Spleen (tissue), 11 donors: Measurements from ENCODE around the gene FBXW8. TPM values are rescaled to one million over a fixed set of nuclear protein-coding genes. Genes with fewer than 3 reads are reported as not detected.

ENCODE experiments used
- DNase-seq: peaks from one replicate; pipeline ENCODE4 v3.0.0-alpha.2; 2020
- H3K27ac ChIP-seq, 8 donors: fragments of 200-600 bp; sonication (generic) in 7 of 8; 1 replicate in 4 of 8; 2 replicates in 4 of 8; pipeline versions ENCODE4 v1.5.0 to v1.8.0; 2016 to 2021; ENCODE audit warnings: inconsistent platforms in 4 of 8, mild to moderate bottlenecking in 4 of 8, moderate library complexity in 1 of 8
- H3K27me3 ChIP-seq, 7 donors: fragments of 200-600 bp; sonication (generic) in 6 of 7; replicated peaks in 1 of 7; 1 replicate in 4 of 7; 2 replicates in 3 of 7; pipeline versions ENCODE4 v1.5.0 to v1.8.0; 2016 to 2021; ENCODE audit warnings: inconsistent platforms in 3 of 7, mild to moderate bottlenecking in 1 of 7
- H3K36me3 ChIP-seq, 6 donors: fragments of 200-600 bp; sonication (generic) in 5 of 6; 1 replicate in 4 of 6; 2 replicates in 2 of 6; pipeline versions ENCODE4 v1.5.0 to v1.8.0; 2016 to 2021; ENCODE audit warnings: inconsistent platforms in 2 of 6
- H3K4me1 ChIP-seq, 6 donors: fragments of 200-600 bp; sonication (generic) in 5 of 6; 1 replicate in 3 of 6; 2 replicates in 3 of 6; pipeline versions ENCODE4 v1.5.0 to v1.8.0; 2016 to 2021; ENCODE audit warnings: inconsistent platforms in 3 of 6
- H3K4me3 ChIP-seq, 8 donors: fragments of 200-600 bp; sonication (generic) in 7 of 8; 1 replicate in 4 of 8; 2 replicates in 4 of 8; pipeline versions ENCODE4 v1.5.0 to v1.8.0; 2016 to 2021; ENCODE audit warnings: inconsistent platforms in 4 of 8, mild to moderate bottlenecking in 4 of 8, moderate library complexity in 2 of 8
- H3K9me3 ChIP-seq, 8 donors: fragments of 200-600 bp; sonication (generic) in 7 of 8; 1 replicate in 4 of 8; 2 replicates in 4 of 8; pipeline versions ENCODE4 v1.5.0 to v1.8.0; 2016 to 2021; ENCODE audit warnings: inconsistent platforms in 4 of 8
- CTCF ChIP-seq, 11 experiments: fragments of 200-600 bp in 7 of 11; fragments of 450-650 bp in 4 of 11; sonication (generic) in 4 of 11; IDR thresholded peaks in 8 of 11; conservative IDR thresholded peaks in 3 of 11; 1 replicate in 7 of 11; 2 replicates in 4 of 11; pipeline versions ENCODE4 v1.4.0 to v1.8.0; 2016 to 2021; ENCODE audit warnings: antibody characterized with exemption in 11 of 11, inconsistent platforms in 4 of 11, mild to moderate bottlenecking in 1 of 11
- POLR2A ChIP-seq, 3 donors: fragments of 450-650 bp; IDR thresholded peaks; one replicate each; pipeline ENCODE4 v1.5.1; 2017; ENCODE audit warnings: antibody characterized with exemption in 3 of 3, mild to moderate bottlenecking in 1 of 3
- POLR2AphosphoS5 ChIP-seq, 3 donors: sonication (generic); formaldehyde crosslinking; IDR thresholded peaks; one replicate each; pipeline ENCODE4 v1.5.1; 2017; ENCODE audit warnings: antibody characterized with exemption in 3 of 3
- WGBS, 5 donors: extraction: QIAGEN DNeasy Blood & Tissue Kit in 3 of 5; methylation state at CpG; one replicate each; pipeline versions ENCODE4 v1.1.5 to v1.1.7; 2013 to 2018; 5-methylcytosine and 5-hydroxymethylcytosine counted together
- intact Hi-C: fragments of 100-400 bp; cut with DNase I; formaldehyde crosslinking; loops from one replicate; pipeline ENCODE4 v1.15.0; 2023; ENCODE audit warnings: low total_unique reads
- polyA plus RNA-seq, 3 donors: library from polyadenylated mRNA; stranded (reverse); fragments of 200-250 nt; gene quantifications; one replicate each; pipeline ENCODE4 v1.2.1, GENCODE V29; 2013
- total RNA-seq, 7 donors: library from RNA; depleted of rRNA in 3 of 7; stranded (reverse); fragments of >200 nt in 3 of 7; fragmentation: NEBNext Ultra II Directional in 4 of 7; extraction: Animal tissue kit (Norgen Biotek cat#: 25700) in 4 of 7; gene quantifications; one replicate each; pipeline versions ENCODE4 v1.1.0 to v1.2.1, GENCODE V29; 2016 to 2021
- donor health status: healthy with polysubstance abuse.
- donor health status: DM: no; HTN: no; CAD: no; lungs with moderate emphysema.
- donor health status: DM: no; HTN: no; CAD: no.
- donor health status: Bipolar disorder and iron deficiency.
- donor health status: healthy.
- donor health status: DM: no; HTN: no; CAD: no.
- donor health status: DM: yes; HTN: yes; CAD: no.

FBXW8 gene
- total and polyA plus RNA-seq, 10 donors = 2.2 to 17.3 (median 11.8) TPM

- Histone ChIP-seq H3K4me3 (no peak overlapping the region), H3K27ac (no peak overlapping the region), H3K36me3 (peaks cover 0 to 53% (median 20%) of the 10 kb centered on the region in 6 donors), H3K4me1 (peaks cover 0 to 18% (median 7%) of the 10 kb centered on the region in 6 donors), H3K27me3 (no peaks in the 10 kb centered on the region), H3K9me3 (no peaks in the 10 kb centered on the region)
- DNase-seq = no peak
- no peak for TF ChIP-seq CTCF (IDR thresholded peaks at IDR 0.05 in 8 of 11, conservative IDR thresholded peaks at IDR 0.05 in 3 of 11)
- no peak for TF ChIP-seq POLR2A (IDR thresholded peaks at IDR 0.05)
- TF ChIP-seq POLR2AphosphoS5 (IDR thresholded peaks at IDR 0.05) = no peak
- 92 to 98% (median 95%) methylated on average over 9 of the region's 9 CpGs for WGBS, 5 donors
- intact Hi-C loops = no loop called here
These were observed 52.1 kb downstream of the FBXW8 start for GRCh38 chr12:116962783-116963356.

GRCh38 chr12:116964054-116965050, 53.6 kb downstream of the FBXW8 start:
- TF ChIP-seq POLR2A (IDR thresholded peaks at IDR 0.05) = no peak
- no peak for TF ChIP-seq CTCF (IDR thresholded peaks at IDR 0.05 in 8 of 11, conservative IDR thresholded peaks at IDR 0.05 in 3 of 11)
- TF ChIP-seq POLR2AphosphoS5 (IDR thresholded peaks at IDR 0.05) = no peak
- no peak overlapping the region for H3K4me3 ChIP-seq
- H3K27ac ChIP-seq = no peak overlapping the region
- intact Hi-C loops = no loop called here
- no peaks in the 10 kb centered on the region for H3K9me3 ChIP-seq
- 77 to 85% (median 83%) methylated on average over 14 of the region's 14 CpGs for WGBS, 5 donors
- peaks cover 0 to 18% (median 7%) of the 10 kb centered on the region in 6 donors for H3K4me1 ChIP-seq
- peaks cover 0 to 55% (median 20%) of the 10 kb centered on the region in 6 donors for H3K36me3 ChIP-seq
- DNase-seq = no peak
- no peaks in the 10 kb centered on the region for H3K27me3 ChIP-seq

- 68 to 77% (median 76%) methylated on average over 5 of the region's 5 CpGs for WGBS, 5 donors
- intact Hi-C loops = no loop called here
- no peak for TF ChIP-seq POLR2AphosphoS5 (IDR thresholded peaks at IDR 0.05)
- no peak for TF ChIP-seq CTCF (IDR thresholded peaks at IDR 0.05 in 8 of 11, conservative IDR thresholded peaks at IDR 0.05 in 3 of 11)
- TF ChIP-seq POLR2A (IDR thresholded peaks at IDR 0.05) = no peak
These were observed 58.2 kb downstream of the FBXW8 start for GRCh38 chr12:116968986-116969385.

More at GRCh38 chr12:116968986-116969385, 58.2 kb downstream of the FBXW8 start:
- H3K27ac ChIP-seq = no peak overlapping the region
- H3K4me1 ChIP-seq = no peaks in the 10 kb centered on the region
- no peaks in the 10 kb centered on the region for H3K27me3 ChIP-seq
- no peak overlapping the region for H3K4me3 ChIP-seq
- H3K36me3 ChIP-seq = peaks cover 0 to 93% (median 24%) of the 10 kb centered on the region in 6 donors
- no peak for DNase-seq
- no peaks in the 10 kb centered on the region for H3K9me3 ChIP-seq
